ENCODE data around the gene FYB1. TPM values are rescaled to one million over a fixed set of nuclear protein-coding genes. Genes with fewer than 3 reads are reported as not detected.

The FYB1 gene
- total RNA-seq, 2 experiments from 2014 or later: 0.16 TPM; not detected in 1

DNA sequence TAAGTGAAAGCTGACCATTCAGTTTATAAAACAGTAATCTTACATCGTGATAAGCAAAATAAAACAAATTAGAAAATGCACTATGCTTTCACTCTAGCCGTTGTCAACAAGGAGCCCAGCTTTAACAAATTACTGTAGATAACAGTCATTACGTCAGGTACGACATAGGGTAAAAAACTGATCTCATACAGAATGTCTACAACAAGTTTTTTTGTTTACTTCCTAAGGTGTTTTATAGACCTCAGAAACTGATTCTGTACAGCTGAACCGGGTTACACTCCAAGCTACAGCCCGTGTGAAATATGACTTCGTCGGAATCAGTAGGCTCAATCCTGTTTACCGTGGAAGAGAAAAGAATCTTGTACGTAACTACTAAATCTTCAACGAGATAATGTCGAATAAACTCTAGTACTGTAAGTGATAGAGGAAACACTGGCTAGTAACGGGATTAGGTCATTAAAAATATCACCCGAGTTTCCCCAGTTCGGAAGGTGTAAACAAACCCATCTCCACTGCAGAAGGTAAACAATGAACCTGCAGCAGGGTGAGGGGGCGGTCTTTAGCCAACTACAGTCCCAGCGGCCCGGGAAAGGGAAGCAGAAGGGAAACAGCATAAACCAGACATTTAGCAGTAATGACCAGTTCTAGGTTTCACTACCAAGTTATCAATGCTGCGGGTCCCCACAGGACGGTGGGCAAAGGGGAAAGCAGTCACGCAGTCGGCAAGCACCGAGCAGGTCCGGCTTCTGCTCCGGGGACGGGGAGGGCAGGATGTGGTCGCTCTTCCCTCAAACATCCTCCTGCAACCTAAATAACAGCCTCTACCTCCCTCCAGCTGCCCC, 146.2 kb downstream of the FYB1 start:
- TF ChIP-seq, protein P1, sequence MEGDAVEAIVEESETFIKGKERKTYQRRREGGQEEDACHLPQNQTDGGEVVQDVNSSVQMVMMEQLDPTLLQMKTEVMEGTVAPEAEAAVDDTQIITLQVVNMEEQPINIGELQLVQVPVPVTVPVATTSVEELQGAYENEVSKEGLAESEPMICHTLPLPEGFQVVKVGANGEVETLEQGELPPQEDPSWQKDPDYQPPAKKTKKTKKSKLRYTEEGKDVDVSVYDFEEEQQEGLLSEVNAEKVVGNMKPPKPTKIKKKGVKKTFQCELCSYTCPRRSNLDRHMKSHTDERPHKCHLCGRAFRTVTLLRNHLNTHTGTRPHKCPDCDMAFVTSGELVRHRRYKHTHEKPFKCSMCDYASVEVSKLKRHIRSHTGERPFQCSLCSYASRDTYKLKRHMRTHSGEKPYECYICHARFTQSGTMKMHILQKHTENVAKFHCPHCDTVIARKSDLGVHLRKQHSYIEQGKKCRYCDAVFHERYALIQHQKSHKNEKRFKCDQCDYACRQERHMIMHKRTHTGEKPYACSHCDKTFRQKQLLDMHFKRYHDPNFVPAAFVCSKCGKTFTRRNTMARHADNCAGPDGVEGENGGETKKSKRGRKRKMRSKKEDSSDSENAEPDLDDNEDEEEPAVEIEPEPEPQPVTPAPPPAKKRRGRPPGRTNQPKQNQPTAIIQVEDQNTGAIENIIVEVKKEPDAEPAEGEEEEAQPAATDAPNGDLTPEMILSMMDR (conservative IDR thresholded peaks at IDR 0.05; ENCODE audit: low read length): no peak
- TF ChIP-seq EZH2phosphoT487 (IDR thresholded peaks at IDR 0.05; ENCODE audit: borderline replicate concordance, low read depth, low read length): no peak
- H3K4me1 ChIP-seq (ENCODE audit: insufficient read depth, low read length, poor library complexity, severe bottlenecking): peaks cover 39% of the 10 kb centered on the region
- TSS peak; percentile 55 for BruUV-seq (replicated peaks)
- CTCF ChIA-PET (ENCODE audit: unreplicated experiment): no interaction called here
- peak; percentile 66 for DNase-seq (ENCODE audit: low spot score)
- H3K36me3 ChIP-seq (ENCODE audit: insufficient read depth, low read length): peaks cover 25% of the 10 kb centered on the region
- peak overlapping the region; percentile 96 for H3K4me3 ChIP-seq (ENCODE audit: low read depth, low read length, poor library complexity, severe bottlenecking)
- H3K4me2 ChIP-seq (ENCODE audit: low read length): peak overlapping the region; percentile 97
- peak overlapping the region; percentile 81 for H3K27ac ChIP-seq (ENCODE audit: low read depth, low read length, poor library complexity, severe bottlenecking)
- H3K9me3 ChIP-seq (ENCODE audit: low read length): no peaks in the 10 kb centered on the region; the same call in 1 of the 2 replicates
- intact Hi-C loops (cut with micrococcal nuclease; ENCODE audit: unreplicated experiment): loop anchor here (10.0 kb wide), 1 partner anchor 618 kb away; no protein-coding TSS in a partner anchor
- peaks cover 52% of the 10 kb centered on the region for H3K79me2 ChIP-seq (ENCODE audit: insufficient read depth, low read depth, low read length)
- no peaks in the 10 kb centered on the region for H3K9me2 ChIP-seq (ENCODE audit: insufficient read depth, low read length)
- no peak overlapping the region; the same call in 1 of the 2 replicates for H2AFZ ChIP-seq (ENCODE audit: low read length)
- peaks cover 27% of the 10 kb centered on the region for H4K20me1 ChIP-seq (ENCODE audit: insufficient read depth, low read length)
- POLR2A ChIA-PET: interaction anchor here (1.3 to 1.4 kb wide), 2 partner anchors 32 to 1702 kb away, joined by 3 to 7 read pairs; partner anchors contain the start of gene NUP155

DNA sequence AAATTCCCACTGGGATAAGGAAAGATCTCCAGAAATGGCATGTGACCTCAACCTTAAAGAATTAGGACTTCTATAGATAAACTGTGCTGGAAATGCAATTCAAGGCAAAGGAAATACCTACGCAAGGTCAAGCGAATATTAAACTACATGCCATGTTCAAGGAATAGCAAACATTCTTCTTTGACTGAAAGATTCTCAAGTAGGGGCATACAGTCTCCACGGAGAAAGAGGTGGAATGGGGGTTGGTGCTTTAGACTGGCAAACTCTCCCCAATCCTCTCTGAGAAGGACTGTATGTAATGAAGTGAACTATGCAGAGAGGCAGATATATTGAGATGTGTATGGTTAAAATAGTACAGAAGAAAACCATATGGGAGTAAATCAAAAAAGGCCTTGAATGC, 151.3 kb downstream of the FYB1 start:
- BruUV-seq (replicated peaks): no TSS peak
- intact Hi-C loops (cut with micrococcal nuclease; ENCODE audit: unreplicated experiment): no loop called here
- no peak overlapping the region for H3K4me2 ChIP-seq (ENCODE audit: low read length)
- no peaks in the 10 kb centered on the region for H3K9me2 ChIP-seq (ENCODE audit: insufficient read depth, low read length)
- no peak overlapping the region for H3K27ac ChIP-seq (ENCODE audit: low read depth, low read length, poor library complexity, severe bottlenecking)
- CTCF ChIA-PET (ENCODE audit: unreplicated experiment): no interaction called here
- no peak overlapping the region for H2AFZ ChIP-seq (ENCODE audit: low read length)
- H3K9me3 ChIP-seq (ENCODE audit: low read length): peaks cover 26% of the 10 kb centered on the region
- H4K20me1 ChIP-seq (ENCODE audit: insufficient read depth, low read length): peaks cover 29% of the 10 kb centered on the region
- DNase-seq (ENCODE audit: low spot score): no peak
- peaks cover 62% of the 10 kb centered on the region for H3K36me3 ChIP-seq (ENCODE audit: insufficient read depth, low read length)
- H3K4me3 ChIP-seq (ENCODE audit: low read depth, low read length, poor library complexity, severe bottlenecking): no peak overlapping the region
- H3K79me2 ChIP-seq (ENCODE audit: insufficient read depth, low read depth, low read length): peaks cover 62% of the 10 kb centered on the region
- POLR2A ChIA-PET: no interaction called here
- no peak for TF ChIP-seq EZH2phosphoT487 (IDR thresholded peaks at IDR 0.05; ENCODE audit: borderline replicate concordance, low read depth, low read length)
- TF ChIP-seq, protein P1 (conservative IDR thresholded peaks at IDR 0.05; ENCODE audit: low read length): no peak
- H3K4me1 ChIP-seq (ENCODE audit: insufficient read depth, low read length, poor library complexity, severe bottlenecking): peaks cover 15% of the 10 kb centered on the region

DNA sequence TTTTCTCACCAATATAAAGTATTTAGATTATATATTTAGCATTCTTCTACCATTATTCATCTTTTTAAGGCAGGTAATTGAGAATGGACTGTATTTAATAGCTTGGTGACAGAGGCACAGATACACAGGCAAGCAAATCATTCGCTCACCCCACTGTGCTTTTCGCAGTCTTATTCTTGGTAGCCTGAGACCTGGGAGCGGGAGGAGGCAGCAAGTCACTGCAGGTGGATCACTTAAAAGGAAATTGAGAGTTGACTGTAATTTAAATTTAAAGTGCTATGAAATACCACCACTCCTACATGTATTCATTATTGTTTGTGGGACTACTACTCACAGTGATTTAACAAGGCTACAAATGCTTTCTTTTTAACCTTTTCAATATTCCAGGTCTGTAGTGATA, 154.9 kb downstream of the FYB1 start:
- ChIA-PET POLR2A (no interaction called here), CTCF (ENCODE audit: unreplicated experiment) (no interaction called here)
- Histone ChIP-seq H3K9me2 (ENCODE audit: insufficient read depth, low read length) (no peaks in the 10 kb centered on the region), H3K9me3 (ENCODE audit: low read length) (peaks cover 26% of the 10 kb centered on the region), H4K20me1 (ENCODE audit: insufficient read depth, low read length) (peaks cover 15% of the 10 kb centered on the region; the same call in 1 of the 2 replicates), H3K79me2 (ENCODE audit: insufficient read depth, low read depth, low read length) (peaks cover 61% of the 10 kb centered on the region), H3K4me3 (ENCODE audit: low read depth, low read length, poor library complexity, severe bottlenecking) (no peak overlapping the region), H3K4me2 (ENCODE audit: low read length) (no peak overlapping the region), H3K36me3 (ENCODE audit: insufficient read depth, low read length) (peaks cover 50% of the 10 kb centered on the region), H2AFZ (ENCODE audit: low read length) (no peak overlapping the region), H3K4me1 (ENCODE audit: insufficient read depth, low read length, poor library complexity, severe bottlenecking) (no peaks in the 10 kb centered on the region), H3K27ac (ENCODE audit: low read depth, low read length, poor library complexity, severe bottlenecking) (no peak overlapping the region)
- intact Hi-C loops (cut with micrococcal nuclease; ENCODE audit: unreplicated experiment): no loop called here
- no TSS peak for BruUV-seq (replicated peaks)
- no peak for TF ChIP-seq EZH2phosphoT487 (IDR thresholded peaks at IDR 0.05; ENCODE audit: borderline replicate concordance, low read depth, low read length)
- TF ChIP-seq, protein P1 (conservative IDR thresholded peaks at IDR 0.05; ENCODE audit: low read length): no peak
- DNase-seq (ENCODE audit: low spot score): no peak
